HG03196 (cell line): ENCODE data around the gene FGF1.

Experiments
- ATAC-seq: cut with Tn5 transposase; IDR thresholded peaks from one replicate; pipeline ENCODE4 v1.9.1; 2021; ENCODE audit not compliant: unreplicated experiment

Gene FGF1

DNA sequence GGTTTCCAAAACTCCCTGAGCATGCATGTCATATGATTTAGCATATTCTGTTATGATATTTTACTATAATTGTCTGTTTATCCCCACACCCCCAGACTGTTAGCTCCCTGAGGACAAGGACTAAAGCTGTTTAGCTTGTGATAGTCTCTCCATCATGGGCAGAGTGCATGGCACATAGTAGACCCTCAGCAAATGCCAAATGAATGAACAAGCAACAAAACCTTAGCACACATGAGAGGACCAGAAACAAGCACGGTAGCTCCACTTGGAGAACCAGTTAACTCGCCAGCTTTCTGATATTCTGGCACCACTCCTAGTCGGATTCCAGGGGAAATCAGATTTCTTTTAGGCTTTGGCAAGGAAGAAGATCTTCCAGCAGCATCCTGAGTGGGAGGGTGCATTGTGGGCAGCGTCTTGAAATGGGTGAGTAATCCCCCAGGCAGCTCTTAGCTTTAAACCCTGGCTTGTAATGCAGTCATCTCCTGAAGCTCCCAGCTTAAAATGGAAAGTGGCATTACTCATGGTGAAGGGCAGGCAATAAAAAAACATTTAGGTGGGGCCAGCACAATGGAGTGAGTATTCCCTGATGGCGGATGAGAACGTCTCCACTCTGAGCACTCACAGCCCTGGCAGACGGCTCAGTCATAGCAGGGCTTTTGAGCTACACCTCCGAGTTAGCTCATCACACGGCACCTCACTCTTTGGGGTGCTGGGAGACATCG is 41.1 kb downstream of the FGF1 start:
- no peak for ATAC-seq

DNA sequence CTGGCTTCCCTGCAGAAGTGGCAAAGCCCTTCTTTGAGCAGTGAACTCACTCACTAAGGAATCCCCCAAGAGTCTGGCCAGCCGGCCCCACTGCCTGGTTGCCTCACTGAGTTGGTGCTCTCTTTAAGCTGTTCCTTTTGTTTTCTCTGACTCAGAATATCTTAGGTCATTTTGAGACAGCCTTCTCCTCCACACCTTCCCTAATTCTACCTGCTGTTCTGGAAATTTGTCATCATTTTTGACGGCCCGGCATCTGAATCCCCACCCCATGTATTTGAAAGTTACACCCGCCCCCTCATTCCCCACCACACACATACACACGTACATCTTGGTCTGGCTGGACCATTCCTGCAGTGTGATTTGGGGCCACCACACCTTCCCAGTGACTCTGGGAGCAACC is 41.8 kb downstream of the FGF1 start:
- ATAC-seq: no peak

DNA sequence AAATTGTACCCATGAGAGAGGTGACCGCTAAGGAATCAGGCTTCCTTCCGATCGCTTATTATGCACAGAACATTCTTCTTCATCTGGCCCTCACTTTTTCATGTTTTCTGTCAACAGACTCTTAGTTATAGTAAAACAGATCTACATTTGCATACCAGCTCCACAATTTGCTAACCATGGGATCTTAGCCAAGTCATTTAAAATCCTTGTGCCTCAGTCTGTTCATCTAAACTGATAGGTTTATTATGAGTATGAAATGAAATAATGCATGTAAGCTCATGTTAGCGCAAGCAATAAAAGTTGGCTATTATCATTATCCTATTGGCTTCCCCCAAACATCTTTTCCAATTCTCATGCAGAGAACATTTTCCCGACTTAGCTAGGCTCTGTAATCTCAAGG is 42.3 kb downstream of the FGF1 start:
- no peak for ATAC-seq

DNA sequence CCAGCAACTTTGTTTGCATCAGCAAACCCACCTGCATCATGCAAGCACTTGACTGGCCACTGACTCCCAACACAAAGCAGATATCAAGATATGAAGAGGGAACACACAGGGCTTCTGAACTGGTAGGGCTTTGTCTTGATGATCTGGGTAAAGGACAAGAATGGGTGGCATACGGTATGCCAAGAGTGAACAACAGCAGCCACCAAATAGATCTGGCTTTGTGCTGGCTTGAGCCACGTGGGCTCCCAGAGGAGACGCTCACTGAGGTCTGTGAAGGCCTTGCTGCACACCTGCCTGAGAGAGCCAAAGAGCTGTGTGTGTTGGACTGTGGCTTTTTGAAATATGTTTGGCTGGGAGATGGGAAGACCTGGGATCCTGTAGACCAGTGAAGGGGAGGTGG is 43.5 kb downstream of the FGF1 start:
- no peak for ATAC-seq

DNA sequence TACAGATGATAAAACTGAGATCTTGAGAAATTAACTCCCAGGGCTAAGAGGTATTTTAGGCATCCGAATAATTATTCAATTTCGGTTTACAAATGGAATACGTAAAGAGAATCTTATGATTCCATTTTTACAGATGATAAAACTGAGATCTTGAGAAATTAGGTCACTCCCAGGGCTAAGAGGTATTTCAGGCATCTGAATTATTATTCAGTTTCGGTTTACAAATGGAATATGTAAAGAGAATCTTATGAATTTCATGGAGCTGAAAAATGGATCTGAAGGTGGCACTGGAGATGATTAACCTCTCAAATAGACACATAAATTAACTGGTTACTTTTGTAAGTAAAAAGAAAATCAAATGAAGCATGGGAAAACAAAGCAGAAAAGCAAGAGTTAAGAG is 44.2 kb downstream of the FGF1 start:
- no peak for ATAC-seq

DNA sequence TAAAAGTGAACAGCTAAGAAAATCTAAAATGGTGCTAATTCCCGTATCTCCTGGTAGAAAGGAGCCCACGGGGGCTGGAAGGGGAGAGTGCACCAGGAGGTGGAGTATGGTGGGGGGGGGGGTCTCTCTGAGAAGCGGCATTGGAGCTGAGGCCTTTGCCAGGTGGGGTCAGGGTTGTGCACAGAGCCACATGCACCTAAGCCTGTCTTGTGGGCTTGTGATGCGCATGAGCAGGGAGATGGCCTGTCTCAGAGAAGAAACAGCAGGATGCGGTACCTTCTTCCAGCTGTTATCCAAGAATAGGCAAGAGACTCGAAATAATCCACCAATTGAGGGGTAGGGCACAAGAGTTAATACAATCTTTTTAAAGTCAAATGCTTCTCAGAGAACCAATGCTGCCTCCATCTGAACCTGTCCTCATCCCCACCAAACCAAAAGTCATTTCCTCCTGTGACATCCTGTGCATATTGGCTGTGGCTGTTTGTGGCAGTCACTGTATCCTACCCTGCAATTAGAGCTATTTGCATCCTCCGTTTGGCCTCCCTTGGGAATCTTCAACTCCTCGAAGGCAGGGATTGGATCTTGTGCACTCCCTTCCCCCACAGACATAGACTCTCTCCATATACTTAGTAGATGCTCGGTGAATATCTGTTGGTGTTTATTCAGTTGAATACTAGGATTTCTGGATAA is 45.4 kb downstream of the FGF1 start:
- ATAC-seq: no peak

DNA sequence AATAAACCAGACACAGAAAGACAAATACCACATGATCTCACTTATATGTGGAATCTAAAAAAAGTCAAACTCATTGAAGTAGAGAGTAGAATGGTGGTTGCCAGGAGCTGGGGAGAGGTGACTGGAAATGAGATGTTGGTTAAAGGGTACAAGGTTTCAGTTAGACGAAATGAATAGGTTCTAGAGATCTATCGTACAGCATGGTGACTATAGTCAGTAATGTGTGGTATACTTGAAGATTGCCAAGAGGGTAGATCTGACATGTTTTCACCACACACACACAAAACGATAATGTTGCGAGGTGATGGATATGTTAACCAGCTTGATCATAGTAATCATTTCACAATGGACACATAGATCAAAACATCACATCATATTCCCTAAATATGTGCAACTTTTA is 46.4 kb downstream of the FGF1 start:
- no peak for ATAC-seq

DNA sequence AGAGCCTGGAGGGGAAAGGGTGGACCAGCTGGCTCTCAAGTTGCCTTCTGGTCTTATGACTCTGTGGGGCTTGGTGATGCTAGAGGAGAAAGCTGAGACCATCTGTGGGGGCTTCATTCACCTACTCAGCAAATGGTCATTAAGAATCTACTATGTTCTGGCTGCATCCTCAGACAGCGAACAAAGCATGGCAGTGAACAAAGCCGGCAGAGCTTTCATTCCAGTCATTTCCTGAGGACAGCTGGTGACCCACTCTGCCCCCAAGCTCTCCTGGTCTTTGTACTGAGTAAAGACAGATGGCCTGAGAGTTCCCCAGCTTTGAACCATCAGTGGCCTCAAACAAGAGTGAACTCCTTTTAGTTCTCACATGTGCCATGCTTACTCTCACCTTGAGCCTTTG is 48.0 kb downstream of the FGF1 start:
- ATAC-seq: no peak

DNA sequence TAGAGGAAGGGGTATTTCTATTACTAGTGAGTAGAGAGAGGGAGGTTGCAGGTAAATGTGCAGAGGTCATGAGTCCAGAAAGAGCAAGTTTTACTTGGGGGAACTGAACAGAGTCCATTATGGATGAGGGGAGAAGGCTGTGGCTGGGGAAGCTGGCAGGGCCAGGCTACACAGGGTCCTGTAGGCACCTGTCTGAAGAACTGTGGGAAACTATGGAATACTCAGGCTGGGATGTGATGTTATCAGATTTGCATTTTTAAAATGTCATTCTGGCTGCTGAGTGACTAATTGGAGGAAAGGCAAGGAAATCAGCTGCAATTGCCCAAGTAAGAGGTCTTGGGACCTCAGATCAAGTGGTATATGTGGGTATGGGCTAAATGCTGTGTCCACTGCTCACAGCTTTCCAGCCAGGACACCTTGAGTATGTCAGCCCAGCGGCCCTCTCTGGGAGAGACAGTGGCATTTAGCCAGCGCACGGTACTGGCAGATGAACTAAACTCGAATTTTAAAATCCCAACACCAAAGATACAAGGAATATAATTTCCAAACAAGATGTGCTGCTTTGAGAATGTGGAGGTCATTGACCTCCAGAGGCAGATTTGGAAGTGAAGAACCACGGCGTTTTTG is 49.1 kb downstream of the FGF1 start:
- no peak for ATAC-seq

DNA sequence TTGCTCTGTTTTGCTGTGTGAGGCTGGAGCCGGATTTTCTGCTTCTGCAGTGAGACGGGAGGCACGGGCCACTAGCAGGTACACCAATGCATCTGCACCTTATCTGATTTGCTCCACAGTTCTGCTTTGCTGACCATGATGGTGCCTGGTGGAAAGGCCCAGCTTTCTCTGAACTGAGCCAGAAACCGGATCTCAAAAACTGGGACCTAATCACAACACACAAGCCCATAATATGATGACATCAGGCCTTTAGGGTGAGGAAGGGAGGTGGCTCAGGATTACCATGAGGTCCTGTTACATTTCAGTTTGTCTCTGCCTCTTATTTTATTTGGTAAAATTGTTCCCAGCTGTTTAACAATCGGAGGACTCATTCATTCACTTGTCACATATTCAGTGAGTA is 49.8 kb downstream of the FGF1 start:
- ATAC-seq: no peak

DNA sequence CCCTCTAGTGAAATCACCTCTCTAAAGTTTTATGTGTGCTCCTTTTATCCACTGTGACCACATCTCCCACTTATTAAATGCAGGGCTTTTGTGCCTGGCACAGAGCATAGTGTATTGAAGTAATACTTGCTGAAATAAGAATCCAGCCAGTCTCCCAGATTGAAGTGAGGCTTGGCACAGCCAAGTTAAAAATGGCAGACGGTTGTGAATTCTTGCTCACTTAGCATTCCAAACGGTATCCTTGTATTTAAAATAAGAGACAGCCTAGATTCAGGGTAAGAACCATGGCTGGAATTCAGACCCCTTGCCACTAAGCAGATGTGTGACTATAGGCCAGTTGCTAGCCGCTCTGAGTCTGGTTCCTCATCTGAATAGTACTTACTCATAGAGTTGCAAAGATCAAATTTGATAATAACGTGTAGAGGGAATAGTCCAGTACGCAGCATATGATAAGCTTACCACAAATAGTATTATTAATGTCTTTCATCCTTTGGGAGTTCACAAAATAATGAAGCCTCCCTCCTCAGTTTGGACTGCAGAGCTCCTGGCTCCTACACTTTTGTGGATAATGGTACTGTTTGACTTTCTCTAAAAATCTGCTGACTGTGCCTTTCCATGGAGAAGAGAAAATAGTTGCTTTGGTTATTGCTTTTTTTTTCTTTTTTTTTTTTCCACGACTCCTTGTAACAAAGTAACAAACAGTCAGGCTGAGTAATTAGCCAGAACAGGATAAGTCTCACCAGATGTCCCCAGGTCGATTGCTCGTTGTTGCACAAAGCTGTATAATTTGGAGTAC is 51.5 kb downstream of the FGF1 start:
- no peak for ATAC-seq

DNA sequence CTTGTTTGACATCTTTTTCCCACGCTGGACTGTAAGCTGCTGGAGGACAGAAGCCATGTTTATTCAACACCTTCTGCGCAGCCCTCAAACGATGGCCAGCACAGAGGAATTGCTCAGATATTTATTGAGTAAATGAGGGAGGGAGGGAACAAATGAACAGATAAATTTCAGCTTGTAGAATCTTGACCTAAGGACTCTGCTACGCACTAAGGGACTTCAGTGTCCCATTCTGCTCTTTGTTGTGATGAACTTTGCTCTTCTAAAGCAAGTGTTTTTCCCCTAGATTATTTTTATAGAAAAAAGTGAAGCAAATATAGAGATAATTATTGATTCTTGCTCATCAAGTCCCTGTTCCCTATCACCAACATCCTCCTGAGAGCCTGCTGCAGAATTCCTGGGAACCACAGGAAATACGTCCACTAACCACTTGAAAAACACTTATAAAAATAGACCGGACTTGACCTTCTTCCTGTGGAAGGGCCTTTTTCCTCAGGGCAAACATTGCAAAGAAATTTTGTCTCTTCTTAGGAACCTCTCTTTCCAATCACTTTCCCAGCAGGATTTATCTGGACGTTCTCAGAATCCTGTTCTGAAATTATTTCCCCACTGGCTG is 54.9 kb downstream of the FGF1 start:
- no peak for ATAC-seq

DNA sequence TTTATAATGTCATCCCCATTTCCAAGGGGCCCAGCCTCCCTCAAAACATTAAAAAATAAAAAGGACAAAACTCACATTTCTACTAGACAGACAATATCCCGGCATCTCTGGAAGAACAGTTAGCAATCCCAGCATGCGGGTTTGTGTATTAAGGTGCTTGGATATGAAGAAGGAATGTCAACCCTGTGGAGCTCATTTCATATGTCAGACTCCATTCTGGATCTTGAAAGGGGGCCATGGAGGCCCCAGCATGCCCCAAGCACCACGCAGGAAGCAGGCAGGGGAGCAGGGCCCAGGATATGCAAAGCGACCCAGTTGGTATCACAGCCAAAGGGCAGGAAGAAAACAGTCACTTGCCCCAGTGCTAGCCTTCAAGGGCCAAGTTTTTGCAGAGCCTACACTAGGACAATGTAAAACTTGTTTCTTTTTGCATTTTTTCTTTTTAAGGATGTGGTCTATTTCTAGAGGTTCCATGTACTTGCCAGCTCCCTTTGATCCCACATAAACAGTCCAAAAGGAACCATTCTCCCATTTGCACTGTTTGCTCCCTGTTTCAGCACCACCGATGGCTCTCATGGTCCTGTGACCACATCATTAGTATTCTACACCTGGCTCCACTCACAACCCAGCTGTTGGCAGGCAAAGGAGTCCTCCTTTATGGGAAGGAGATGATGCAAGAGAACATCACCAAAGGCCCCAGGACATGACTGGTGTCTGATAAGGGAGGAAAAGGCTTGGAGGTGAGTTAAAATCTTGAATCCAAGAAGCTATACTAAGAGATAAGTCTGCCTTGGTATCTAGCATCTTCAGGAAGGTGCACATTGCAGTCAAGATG is 58.3 kb downstream of the FGF1 start:
- ATAC-seq: no peak

DNA sequence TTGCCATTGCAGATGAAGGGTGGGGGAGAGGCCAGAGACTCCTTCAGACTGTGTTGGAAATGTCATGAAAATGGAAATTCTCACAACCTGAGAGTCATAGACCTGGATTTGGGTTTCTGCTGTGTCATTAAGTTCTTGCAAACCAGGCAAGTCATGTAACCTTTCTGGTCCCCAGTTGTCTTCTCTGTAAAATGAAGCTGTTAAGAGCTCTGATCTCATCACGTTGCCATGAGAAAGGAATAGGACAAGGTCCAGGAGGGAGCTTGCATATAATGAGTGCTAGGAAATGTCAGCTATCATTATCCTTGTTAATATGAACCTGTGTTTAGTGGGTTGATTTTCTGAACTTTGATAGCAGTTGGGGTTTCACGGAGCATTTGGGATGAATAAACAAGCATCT is 59.1 kb downstream of the FGF1 start:
- ATAC-seq: no peak

DNA sequence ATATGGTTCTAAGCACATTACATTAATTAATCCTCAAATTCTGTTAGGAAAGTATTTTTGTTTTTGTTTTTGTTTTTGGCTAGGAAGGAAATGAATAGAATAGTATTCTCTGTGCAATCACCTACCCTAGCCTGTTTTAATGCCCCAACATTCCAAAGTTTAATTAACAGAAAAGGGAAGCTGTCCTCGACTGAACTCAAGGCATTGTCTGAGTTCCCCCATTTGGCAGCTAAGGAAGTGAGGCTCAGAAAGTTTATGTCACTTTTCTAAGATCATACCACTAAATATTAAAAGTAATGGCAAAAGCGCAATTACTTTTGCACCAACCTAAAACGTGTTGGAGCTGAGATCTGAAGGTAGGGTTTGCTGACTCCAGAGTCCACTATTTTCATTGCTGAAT is 59.8 kb downstream of the FGF1 start:
- ATAC-seq: no peak

DNA sequence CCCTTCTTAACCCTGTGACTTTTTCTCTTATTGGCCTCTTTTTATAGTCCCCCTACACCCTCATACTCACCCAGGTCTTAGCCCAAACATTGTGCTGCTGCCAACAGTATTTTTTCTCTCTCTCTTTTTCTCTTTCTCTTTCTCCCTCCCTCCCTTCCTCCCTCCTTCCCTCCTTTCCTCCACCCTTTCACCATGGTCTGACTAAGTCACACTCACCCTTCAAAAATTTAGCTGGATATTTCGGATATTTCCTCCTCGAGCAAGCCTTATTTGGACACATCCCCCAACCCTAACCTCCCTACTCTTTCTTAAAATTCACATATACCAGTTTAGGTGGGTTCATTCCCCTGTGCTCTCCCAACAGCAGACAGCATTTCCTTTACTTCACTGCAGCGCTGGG is 64.7 kb downstream of the FGF1 start:
- no peak for ATAC-seq

DNA sequence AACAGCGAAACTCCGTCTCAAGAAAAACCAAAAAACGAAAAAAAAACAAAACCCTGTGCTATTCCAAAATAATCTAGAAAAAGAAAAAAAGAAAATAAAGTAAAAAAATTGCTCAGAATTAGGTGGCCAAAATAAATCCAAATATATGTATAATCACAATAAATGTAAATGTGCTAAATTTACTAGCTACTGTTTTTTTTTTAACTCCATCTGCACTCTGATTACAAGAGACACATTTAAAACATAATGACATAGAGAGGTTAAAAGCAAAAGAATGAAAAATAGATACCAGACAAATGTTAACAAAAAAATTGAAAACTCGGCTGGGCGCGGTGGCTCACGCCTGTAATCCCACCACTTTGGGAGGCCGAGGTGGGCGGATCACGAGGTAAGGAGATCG is 66.1 kb downstream of the FGF1 start:
- ATAC-seq: no peak

DNA sequence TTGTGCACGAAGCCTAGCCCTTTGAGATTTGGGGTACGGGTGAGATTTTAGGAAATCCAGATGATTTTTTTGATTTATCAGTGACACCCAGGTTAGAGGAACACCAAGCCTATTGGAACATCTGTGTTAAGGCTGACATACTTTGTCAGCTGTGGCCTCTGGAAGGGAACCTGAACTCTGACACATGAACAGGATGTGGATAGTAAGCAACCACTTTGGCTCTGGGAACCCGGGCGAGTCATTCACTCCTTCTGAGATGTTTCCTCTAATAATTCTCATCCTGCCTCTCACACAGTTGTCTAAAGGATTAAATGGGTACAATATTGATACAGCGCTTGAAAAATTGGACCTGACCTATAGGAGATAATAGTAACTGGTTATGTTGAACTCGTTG is 67.8 kb downstream of the FGF1 start:
- ATAC-seq: no peak

DNA sequence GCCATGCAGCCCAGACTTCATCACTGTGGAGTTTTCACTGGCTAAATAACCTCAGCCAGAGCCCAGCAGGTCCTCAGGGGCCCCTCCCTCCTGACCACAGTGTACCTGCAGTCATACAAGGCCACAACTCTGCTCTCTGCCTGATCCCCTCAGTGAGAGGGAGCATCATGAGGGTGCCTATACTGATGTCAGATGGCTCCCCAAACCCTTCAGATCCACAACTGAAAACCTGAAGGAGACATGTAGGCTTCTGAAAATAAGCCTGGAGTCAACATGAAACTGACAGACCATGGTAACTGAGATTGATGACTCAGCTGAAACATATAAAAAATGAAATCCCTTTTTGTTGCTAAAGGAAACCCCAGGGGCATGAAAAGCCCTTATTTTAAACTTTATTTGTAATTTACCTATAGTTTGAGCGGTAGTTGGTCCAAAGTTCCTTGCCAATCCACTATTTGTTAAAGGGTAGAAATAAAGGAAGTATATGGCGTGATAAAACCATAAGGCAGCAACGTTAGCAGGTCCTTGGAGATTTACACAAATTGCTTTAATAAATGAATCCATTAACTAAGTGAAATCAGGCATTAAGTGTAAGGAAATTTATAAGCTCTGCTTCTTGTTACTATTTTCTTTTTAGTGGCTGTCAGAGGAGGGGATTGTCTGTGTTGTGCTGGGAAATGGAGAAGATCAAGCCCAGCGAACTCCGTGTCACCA is 68.3 kb downstream of the FGF1 start:
- ATAC-seq: peak; percentile 57

DNA sequence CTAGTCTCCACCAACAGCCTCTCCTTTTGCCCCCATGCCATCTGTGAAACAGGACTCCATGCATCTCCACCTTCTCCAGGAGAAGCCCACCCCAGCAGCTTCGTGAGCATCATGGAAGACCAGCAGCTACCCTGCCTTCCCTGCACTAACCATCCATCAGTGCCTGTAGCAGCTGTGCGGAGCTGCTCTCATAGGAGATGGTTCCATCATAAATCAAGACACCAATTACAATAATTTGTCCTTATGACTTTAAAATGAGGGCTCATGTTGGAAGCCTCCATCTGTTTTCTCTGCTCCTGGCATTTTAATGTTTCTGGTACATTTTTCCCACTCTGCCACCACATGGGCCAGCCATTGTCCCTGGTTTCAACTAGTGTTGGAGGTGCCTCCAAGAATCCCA is 69.9 kb downstream of the FGF1 start:
- ATAC-seq: no peak
